ENCODE measurements around the gene SLC25A43.
A peak's percentile ranks its signal among the peaks of the same experiment; 100 is the strongest.

SLC25A43 gene

DNA sequence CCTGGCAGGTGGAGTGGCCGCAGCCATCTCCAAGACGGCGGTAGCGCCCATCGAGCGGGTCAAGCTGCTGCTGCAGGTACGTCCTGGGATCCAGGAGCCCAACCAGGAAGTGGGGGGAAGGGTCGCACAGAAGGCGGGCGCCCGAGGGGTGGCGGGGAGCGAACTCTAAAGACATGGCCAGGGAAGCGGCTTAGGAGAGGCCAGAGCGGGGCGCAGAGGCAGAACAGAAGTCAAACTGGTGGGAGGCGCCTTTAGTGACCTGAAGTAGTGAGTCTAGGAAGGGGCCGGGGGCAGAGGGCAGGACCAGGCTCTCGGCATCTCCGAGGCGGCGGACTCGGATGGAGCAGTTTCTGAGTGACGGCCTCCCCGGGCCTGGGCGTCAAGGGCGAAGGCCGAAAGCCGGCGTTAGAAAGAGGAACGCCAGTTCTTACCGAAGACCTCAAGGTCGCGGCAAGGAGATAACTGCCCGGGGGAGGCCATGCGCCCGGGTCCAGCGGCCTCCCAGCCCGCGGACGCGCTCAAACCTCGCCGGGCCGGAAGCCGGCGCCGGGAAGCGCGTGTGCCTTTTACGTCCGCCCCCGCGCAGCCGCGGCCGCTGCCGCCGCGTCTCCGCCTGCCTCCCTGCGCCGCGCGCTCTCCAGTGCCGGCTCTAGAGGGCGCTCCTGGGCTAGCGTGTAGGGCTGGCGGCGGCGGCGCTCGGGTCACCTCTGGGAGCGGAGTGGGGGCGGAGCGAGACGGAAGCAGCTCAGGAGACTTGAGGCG, 69.6 kb downstream of the SLC25A43 start (continued):
- TF ChIP-seq ZNF521 (tag by site-specific recombination; IDR thresholded peaks at IDR 0.05): no peak
- no peak for TF ChIP-seq ZNF37A (tag by site-specific recombination; IDR thresholded peaks at IDR 0.05)
- TF ChIP-seq ZNF501 (tag by site-specific recombination; IDR thresholded peaks at IDR 0.05): peak; percentile 63; the same call in 1 of the 2 replicates
- TF ChIP-seq ZNF157 (tag by site-specific recombination; IDR thresholded peaks at IDR 0.05): no peak
- TF ChIP-seq ZNF280D (tag by site-specific recombination; IDR thresholded peaks at IDR 0.05): no peak
- TF ChIP-seq KLF10 (tag by site-specific recombination; IDR thresholded peaks at IDR 0.05): 0 out of 2 replicates have a peak, but pooled peaks have one; percentile 35
- TF ChIP-seq, protein P1, sequence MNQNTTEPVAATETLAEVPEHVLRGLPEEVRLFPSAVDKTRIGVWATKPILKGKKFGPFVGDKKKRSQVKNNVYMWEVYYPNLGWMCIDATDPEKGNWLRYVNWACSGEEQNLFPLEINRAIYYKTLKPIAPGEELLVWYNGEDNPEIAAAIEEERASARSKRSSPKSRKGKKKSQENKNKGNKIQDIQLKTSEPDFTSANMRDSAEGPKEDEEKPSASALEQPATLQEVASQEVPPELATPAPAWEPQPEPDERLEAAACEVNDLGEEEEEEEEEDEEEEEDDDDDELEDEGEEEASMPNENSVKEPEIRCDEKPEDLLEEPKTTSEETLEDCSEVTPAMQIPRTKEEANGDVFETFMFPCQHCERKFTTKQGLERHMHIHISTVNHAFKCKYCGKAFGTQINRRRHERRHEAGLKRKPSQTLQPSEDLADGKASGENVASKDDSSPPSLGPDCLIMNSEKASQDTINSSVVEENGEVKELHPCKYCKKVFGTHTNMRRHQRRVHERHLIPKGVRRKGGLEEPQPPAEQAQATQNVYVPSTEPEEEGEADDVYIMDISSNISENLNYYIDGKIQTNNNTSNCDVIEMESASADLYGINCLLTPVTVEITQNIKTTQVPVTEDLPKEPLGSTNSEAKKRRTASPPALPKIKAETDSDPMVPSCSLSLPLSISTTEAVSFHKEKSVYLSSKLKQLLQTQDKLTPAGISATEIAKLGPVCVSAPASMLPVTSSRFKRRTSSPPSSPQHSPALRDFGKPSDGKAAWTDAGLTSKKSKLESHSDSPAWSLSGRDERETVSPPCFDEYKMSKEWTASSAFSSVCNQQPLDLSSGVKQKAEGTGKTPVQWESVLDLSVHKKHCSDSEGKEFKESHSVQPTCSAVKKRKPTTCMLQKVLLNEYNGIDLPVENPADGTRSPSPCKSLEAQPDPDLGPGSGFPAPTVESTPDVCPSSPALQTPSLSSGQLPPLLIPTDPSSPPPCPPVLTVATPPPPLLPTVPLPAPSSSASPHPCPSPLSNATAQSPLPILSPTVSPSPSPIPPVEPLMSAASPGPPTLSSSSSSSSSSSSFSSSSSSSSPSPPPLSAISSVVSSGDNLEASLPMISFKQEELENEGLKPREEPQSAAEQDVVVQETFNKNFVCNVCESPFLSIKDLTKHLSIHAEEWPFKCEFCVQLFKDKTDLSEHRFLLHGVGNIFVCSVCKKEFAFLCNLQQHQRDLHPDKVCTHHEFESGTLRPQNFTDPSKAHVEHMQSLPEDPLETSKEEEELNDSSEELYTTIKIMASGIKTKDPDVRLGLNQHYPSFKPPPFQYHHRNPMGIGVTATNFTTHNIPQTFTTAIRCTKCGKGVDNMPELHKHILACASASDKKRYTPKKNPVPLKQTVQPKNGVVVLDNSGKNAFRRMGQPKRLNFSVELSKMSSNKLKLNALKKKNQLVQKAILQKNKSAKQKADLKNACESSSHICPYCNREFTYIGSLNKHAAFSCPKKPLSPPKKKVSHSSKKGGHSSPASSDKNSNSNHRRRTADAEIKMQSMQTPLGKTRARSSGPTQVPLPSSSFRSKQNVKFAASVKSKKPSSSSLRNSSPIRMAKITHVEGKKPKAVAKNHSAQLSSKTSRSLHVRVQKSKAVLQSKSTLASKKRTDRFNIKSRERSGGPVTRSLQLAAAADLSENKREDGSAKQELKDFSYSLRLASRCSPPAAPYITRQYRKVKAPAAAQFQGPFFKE (tag by site-specific recombination; IDR thresholded peaks at IDR 0.05; ENCODE audit: borderline replicate concordance): no peak
- TF ChIP-seq ZNF433 (tag by site-specific recombination; IDR thresholded peaks at IDR 0.05; ENCODE audit: low read depth): no peak
- TF ChIP-seq ZNF473 (tag by site-specific recombination; IDR thresholded peaks at IDR 0.05): no peak
- TF ChIP-seq ZNF2 (tag by site-specific recombination; IDR thresholded peaks at IDR 0.05): 0 out of 2 replicates have a peak, but pooled peaks have one; percentile 62
- TF ChIP-seq ZBTB26 (tag by site-specific recombination; optimal IDR thresholded peaks at IDR 0.05): peak; percentile 69
- TF ChIP-seq ZNF16 (tag by site-specific recombination; IDR thresholded peaks at IDR 0.05; ENCODE audit: low read depth): no peak
- no peak for TF ChIP-seq HOXA7 (CRISPR knock-in tag; IDR thresholded peaks at IDR 0.05; ENCODE audit: borderline replicate concordance)
- TF ChIP-seq ZBTB44 (tag by site-specific recombination; IDR thresholded peaks at IDR 0.05): 0 out of 2 replicates have a peak, but pooled peaks have one; percentile 54
- TF ChIP-seq ZBTB21 (tag by site-specific recombination; IDR thresholded peaks at IDR 0.05): peak; percentile 39; the same call in 1 of the 2 replicates
- no peak for TF ChIP-seq ZNF184 (tag by site-specific recombination; IDR thresholded peaks at IDR 0.05)
- TF ChIP-seq KLF7 (tag by site-specific recombination; IDR thresholded peaks at IDR 0.05; ENCODE audit: borderline replicate concordance): no peak
- 0 out of 2 replicates have a peak, but pooled peaks have one; percentile 8 for TF ChIP-seq PRDM4 (tag by site-specific recombination; IDR thresholded peaks at IDR 0.05)
- 0 out of 2 replicates have a peak, but pooled peaks have one; percentile 28 for TF ChIP-seq IKZF3 (tag by site-specific recombination; IDR thresholded peaks at IDR 0.05)
- TF ChIP-seq ZNF660 (tag by site-specific recombination; IDR thresholded peaks at IDR 0.05): peak; percentile 84
- no peak for TF ChIP-seq ZNF239 (tag by site-specific recombination; IDR thresholded peaks at IDR 0.05)
- no peak for TF ChIP-seq ZNF76 (tag by site-specific recombination; IDR thresholded peaks at IDR 0.05; ENCODE audit: borderline replicate concordance, low read depth)
- no peak for TF ChIP-seq PRDM1 (tag by site-specific recombination; IDR thresholded peaks at IDR 0.05)
- TF ChIP-seq RBAK (tag by site-specific recombination; IDR thresholded peaks at IDR 0.05): no peak
- TF ChIP-seq GLIS2 (tag by site-specific recombination; IDR thresholded peaks at IDR 0.05): peak; percentile 60; the same call in 1 of the 2 replicates

All from HEK293 (cell line).